OCI-LY3 (cell line): ENCODE measurements around the gene BRCA1.

Experiments
- H2AFZ ChIP-seq: fragments of 200-600, 300-600 bp; shearing (Covaris generic); 2 replicates; pipeline ENCODE4 v1.6.0; 2014; ENCODE audit warnings: antibody characterized with exemption, low read depth, low read length
- H3K27ac ChIP-seq: fragments of 200-600, 300-600 bp; sonication (generic); 2 replicates; pipeline ENCODE4 v1.5.1; 2014; ENCODE audit warnings: mild to moderate bottlenecking, low read length, moderate library complexity, mixed read lengths
- H3K27me3 ChIP-seq: fragments of 200-600, 300-600 bp; sonication (generic); 2 replicates; pipeline ENCODE4 v1.6.1; 2014; ENCODE audit warnings: low read depth, low read length, mixed read lengths
- H3K36me3 ChIP-seq: fragments of 200-600, 300-600 bp; sonication (generic); replicated peaks from 2 replicates; pipeline ENCODE3; 2014; ENCODE audit warnings: low read depth, low read length, mixed read lengths
- H3K4me1 ChIP-seq: fragments of 300-600, 200-600 bp; sonication (generic); 2 replicates; pipeline ENCODE4 v1.6.1; 2014; ENCODE audit warnings: low read length, mixed read lengths
- H3K4me2 ChIP-seq: fragments of 200-600, 300-600 bp; sonication (generic); 2 replicates; pipeline ENCODE4 v1.6.1; 2014; ENCODE audit warnings: low read length, mixed read lengths
- H3K4me3 ChIP-seq: fragments of 300-600, 200-600 bp; sonication (generic); 2 replicates; pipeline ENCODE4 v1.5.1; 2014; ENCODE audit warnings: antibody characterized with exemption, mild to moderate bottlenecking, low read length, moderate library complexity
- H3K79me2 ChIP-seq: fragments of 300-600, 200-600 bp; shearing (Covaris generic); 2 replicates; pipeline ENCODE4 v1.6.1; 2014; ENCODE audit warnings: mild to moderate bottlenecking, low read length, mixed read lengths
- H3K9ac ChIP-seq: fragments of 300-600, 200-600 bp; shearing (Covaris generic); 2 replicates; pipeline ENCODE4 v1.6.0; 2014; ENCODE audit warnings: mild to moderate bottlenecking, low read length, moderate library complexity
- H3K9me3 ChIP-seq: fragments of 200-600, 300-600 bp; shearing (Covaris generic); 2 replicates; pipeline ENCODE4 v1.6.1; 2014; ENCODE audit warnings: low read length, mixed read lengths; ENCODE audit not compliant: insufficient read depth
- H4K20me1 ChIP-seq: fragments of 200-600, 300-600 bp; sonication (generic); 2 replicates; pipeline ENCODE4 v1.6.1; 2016; ENCODE audit warnings: low read length, mixed read lengths; ENCODE audit not compliant: insufficient read depth
- CTCF ChIP-seq: fragments of 200-600, 300-600 bp; sonication (generic); IDR thresholded peaks from 2 replicates; pipeline ENCODE4 v1.5.1; 2014; ENCODE audit warnings: antibody characterized with exemption, low read length, low read depth
- EZH2phosphoT487 ChIP-seq: fragments of 200-600 bp; shearing (Covaris generic); IDR thresholded peaks from 2 replicates; pipeline ENCODE4 v1.6.1; 2018; ENCODE audit warnings: antibody characterized with exemption, mixed run types, low read depth

Gene BRCA1

GRCh38 chr17:43019418-43019817 is 105.7 kb downstream of the BRCA1 start:
- Histone ChIP-seq H3K9me3 (no peaks in the 10 kb centered on the region), H3K4me2 (no peak overlapping the region), H4K20me1 (no peaks in the 10 kb centered on the region), H3K79me2 (no peaks in the 10 kb centered on the region), H3K36me3 (no peaks in the 10 kb centered on the region), H3K9ac (no peak overlapping the region), H3K4me1 (peaks cover 3% of the 10 kb centered on the region; the same call in 1 of the 2 replicates), H3K27me3 (no peaks in the 10 kb centered on the region), H3K27ac (no peak overlapping the region), H2AFZ (no peak overlapping the region), H3K4me3 (no peak overlapping the region)
- no peak for TF ChIP-seq EZH2phosphoT487
- no peak for TF ChIP-seq CTCF

- H3K27me3 ChIP-seq, result no peaks in the 10 kb centered on the region
- H3K4me1 ChIP-seq, result peaks cover 3% of the 10 kb centered on the region; the same call in 1 of the 2 replicates
- no peak overlapping the region for H2AFZ ChIP-seq
- H3K4me3 ChIP-seq, result no peak overlapping the region
- no peaks in the 10 kb centered on the region for H4K20me1 ChIP-seq
- TF ChIP-seq CTCF, result no peak
- TF ChIP-seq EZH2phosphoT487, result no peak
- no peak overlapping the region for H3K9ac ChIP-seq
- no peaks in the 10 kb centered on the region for H3K79me2 ChIP-seq
- no peak overlapping the region for H3K27ac ChIP-seq
- no peak overlapping the region for H3K4me2 ChIP-seq
- H3K9me3 ChIP-seq, result no peaks in the 10 kb centered on the region
- H3K36me3 ChIP-seq, result no peaks in the 10 kb centered on the region
These were observed 106.2 kb downstream of the BRCA1 start for GRCh38 chr17:43018932-43019331.

DNA sequence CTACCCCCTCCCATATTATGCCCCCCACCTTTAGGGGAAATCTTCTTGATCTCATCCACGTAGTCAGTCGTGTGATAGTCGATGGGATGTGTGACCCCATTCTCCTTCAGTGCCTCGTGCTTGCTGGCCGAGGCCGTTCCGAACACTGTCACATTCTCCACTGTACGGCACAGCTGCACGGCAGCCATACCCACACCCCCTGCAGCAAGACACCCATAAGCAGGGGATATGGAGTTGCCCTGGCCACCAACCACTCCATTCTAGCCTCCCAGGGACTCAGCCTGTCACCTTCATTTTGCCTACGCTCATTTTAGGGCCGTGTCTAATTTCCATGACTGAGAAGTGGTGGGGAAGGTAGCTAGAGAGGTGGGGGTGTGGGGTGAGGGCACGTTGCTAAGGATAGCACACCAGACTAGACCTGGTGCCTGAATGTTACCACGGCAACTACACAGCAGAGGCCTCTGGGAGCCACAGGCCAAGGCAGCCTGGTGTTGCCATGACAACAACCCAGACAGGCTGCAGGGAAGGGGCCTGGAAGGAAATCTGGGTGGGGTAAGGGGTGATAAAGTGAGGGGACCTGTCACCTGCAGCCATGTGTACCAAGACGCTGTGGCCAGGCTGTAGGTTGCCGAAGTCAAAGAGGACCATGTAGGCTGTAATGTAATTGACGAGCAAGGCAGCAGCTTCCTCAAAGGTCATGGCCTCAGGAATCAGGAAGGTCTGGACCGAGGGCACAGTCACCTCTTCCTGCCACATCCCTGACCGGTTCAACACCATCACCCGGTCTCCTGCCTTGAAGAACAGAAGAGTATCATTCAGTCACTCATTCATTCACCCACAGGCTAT is 106.9 kb downstream of the BRCA1 start:
- TF ChIP-seq CTCF (no peak), EZH2phosphoT487 (no peak)
- peaks cover 3% of the 10 kb centered on the region; the same call in 1 of the 2 replicates for H3K4me1 ChIP-seq
- H3K9me3 ChIP-seq, result no peaks in the 10 kb centered on the region
- H3K9ac ChIP-seq, result no peak overlapping the region
- no peak overlapping the region for H3K4me3 ChIP-seq
- no peaks in the 10 kb centered on the region for H3K27me3 ChIP-seq
- no peaks in the 10 kb centered on the region for H3K79me2 ChIP-seq
- H3K4me2 ChIP-seq, result no peak overlapping the region
- no peaks in the 10 kb centered on the region for H3K36me3 ChIP-seq
- no peaks in the 10 kb centered on the region for H4K20me1 ChIP-seq
- no peak overlapping the region for H2AFZ ChIP-seq
- H3K27ac ChIP-seq, result no peak overlapping the region

DNA sequence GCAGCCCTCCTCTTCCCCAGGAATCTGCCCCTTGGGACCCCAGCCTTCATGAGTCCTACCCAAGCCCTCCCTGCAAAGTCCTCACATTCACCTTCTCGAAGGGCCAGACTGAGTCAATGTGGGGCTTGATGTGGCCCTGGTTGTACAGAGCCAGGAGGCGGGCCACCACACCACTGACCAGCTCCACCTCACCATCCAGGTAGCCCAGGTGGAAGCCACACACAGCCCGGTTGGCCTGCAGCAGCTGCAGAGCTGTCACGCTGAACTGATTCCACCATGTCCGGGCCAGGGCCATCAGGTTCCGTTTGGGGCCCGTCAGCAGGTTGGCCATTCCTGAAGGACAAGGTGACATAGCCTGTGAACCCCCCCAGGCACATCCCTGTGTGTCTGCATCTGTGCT is 108.9 kb downstream of the BRCA1 start:
- H3K4me3 ChIP-seq, result no peak overlapping the region

More for the DNA sequence above, 108.9 kb downstream of the BRCA1 start:
- Histone ChIP-seq H3K4me1 (peaks cover 2% of the 10 kb centered on the region; the same call in 1 of the 2 replicates), H3K27me3 (no peaks in the 10 kb centered on the region), H3K4me2 (no peak overlapping the region), H4K20me1 (no peaks in the 10 kb centered on the region), H3K9me3 (no peaks in the 10 kb centered on the region), H2AFZ (no peak overlapping the region), H3K79me2 (no peaks in the 10 kb centered on the region), H3K9ac (no peak overlapping the region), H3K36me3 (no peaks in the 10 kb centered on the region), H3K27ac (no peak overlapping the region)
- TF ChIP-seq EZH2phosphoT487 (no peak), CTCF (no peak)
